ENCODE results near the gene NRP1.

Gene NRP1

DNA sequence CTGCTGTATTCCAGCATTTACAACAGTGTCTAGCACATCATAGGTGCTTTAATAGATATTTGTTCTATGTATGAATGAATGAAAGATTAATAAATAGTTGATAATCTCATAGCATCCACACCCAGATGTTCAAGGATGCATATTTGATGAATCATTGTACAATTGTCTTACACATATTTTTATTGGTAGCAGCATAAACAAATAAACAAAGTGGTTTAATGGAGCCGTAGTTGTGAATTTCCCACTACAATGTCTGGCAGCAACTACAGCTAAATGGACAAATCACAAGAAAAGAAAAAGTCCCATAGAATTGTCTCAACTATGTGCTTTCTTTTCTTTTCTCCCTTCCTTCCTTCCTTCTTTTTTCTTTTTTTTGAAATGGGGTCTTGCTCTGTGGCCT lies 150.8 kb downstream of the NRP1 start:
- DNase-seq (ENCODE audit: low spot score): no peak

DNA sequence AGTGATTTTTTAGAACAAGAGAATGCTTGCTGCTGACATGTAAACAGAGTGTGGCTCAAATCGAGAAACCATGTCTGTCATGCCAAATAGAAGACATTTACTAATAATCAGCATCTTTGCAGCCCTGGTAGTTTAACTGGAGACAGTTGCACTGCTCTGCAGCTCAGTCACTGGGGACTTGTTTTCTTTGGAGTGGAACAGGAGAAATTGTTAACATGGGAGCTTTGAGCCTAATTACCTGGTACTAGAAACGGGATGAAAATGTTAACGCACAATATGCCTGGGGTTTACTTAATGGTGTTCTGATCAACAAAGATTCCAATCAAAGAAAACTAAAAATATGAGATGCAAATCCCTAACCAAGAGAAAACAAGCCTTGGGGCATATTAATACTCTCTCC lies 153.5 kb downstream of the NRP1 start:
- DNase-seq (ENCODE audit: low spot score): no peak

DNA sequence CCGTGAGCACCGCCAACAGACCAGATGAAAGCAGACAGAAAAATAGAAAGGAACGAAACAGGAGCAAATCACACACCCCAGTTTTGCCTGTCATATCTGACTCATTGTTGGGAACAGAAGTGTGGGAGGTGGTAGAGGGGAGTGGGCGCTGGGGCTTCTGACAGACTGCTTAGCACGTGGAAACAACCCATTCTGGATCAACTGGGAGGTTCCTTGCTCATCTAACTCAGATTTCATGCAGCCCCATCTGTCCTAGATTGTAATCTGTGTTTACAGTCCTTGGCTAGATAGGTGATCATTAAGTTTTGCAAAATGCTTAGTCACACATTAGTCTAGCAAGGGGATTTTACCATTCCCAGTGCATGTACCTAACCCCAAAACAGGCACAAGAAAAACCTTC lies 154.1 kb downstream of the NRP1 start:
- DNase-seq (ENCODE audit: low spot score): no peak

DNA sequence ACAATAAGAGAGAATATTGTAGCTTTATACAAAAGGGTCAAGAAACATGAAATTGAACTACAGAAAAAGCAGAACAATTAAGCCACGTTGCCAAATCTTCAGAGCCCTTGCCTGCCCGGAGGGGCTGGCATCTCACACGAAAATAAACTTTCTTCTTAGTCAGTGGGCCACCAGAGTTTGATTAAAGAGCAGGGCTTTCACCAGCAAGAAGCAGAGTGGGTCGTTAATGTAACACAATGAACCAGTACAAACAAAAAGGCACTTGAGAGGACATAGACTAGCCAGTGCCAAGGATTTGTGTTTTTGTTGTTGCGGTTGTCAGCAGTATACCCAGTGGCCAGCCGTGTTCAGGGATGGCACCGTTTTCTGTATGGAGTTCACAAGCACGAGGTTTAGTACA lies 155.4 kb downstream of the NRP1 start:
- no peak for DNase-seq (ENCODE audit: low spot score)

DNA sequence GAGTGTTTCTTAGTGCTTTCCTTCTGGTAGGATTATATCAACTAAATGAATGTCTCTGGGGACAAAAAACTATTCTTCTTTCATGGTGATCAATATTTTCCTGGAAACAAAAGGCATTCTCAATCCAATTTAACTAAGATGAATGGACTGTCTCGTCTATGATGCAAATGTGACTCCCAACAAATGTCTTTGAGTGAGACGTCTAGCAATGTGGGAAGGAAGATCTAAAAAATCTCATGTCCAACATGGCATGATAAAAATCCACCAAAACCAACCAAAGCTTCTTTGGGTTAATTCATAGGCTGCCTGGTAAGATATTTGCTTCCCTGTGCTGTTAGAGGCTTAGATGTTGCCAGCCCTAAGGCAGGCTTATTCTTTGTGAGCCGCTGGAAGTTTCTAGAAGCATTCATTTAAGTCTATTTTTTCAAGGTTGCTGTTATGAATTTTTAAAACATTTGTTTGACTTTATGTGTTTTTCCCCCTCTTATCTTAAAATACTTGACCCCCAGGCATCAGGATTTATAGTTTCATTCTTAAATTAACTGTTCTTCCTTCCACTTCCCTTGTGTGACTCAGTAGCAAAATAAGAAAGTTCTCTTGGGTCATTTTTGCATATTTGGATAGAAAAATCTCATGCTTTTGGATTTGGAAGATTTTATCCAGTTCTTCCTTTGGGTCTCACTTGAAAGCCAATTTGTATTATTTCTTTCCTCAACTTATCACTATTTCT lies 156.3 kb downstream of the NRP1 start:
- no peak for DNase-seq (ENCODE audit: low spot score)

DNA sequence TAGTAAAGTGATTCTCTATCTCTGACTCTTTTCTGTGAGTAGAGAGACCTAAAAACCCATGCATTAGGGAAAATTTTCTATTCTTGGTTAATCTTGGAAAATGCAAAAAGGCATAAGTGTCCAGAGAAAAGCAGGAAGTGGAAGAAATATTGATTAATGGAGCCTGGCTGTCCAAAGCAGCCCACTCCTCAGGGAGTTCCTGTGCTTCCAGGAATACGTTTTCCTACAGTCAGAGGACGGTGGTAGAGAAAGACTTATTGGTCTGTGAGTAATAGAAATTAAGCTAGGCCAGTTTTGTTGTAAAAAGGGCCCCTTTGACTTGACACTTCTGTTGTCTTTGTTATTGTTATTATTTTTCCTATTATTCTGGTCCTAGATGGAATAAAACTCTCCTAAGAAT lies 157.8 kb downstream of the NRP1 start:
- DNase-seq (ENCODE audit: low spot score): no peak

DNA sequence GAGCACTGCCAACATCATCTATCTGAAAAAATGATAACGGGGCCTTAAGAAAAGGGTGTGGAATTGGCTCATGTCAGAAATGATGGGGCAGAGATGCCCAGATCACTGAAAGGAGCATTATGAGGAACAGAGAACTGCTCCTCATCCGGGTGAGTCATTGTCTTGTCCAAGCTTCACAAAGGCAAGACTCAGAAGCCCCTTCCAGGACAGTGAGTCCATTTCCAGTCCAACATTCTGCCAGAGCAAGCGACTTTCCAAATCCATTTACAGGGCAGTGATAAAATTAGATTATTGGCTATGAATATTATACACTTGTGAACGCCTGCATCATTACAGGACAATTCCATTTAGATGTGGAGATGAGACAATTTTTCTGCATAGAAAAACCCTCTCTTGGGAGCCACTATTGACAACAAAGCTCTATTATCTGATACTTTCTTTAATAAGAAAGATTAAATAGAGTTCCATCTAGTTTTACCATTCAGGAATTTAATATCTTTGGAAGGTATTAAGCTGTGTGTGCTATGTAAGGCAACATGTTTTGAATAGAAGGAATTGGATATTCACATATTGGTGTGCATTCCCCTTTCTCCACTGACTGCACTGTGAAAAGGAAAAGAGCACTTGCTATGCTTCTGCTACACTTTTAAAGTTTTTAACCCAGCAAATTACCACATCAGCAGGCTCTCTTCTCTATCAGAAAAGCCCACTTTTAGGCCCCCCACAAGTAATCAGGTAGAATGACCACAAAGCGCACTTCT lies 159.6 kb downstream of the NRP1 start:
- DNase-seq (ENCODE audit: low spot score): no peak

DNA sequence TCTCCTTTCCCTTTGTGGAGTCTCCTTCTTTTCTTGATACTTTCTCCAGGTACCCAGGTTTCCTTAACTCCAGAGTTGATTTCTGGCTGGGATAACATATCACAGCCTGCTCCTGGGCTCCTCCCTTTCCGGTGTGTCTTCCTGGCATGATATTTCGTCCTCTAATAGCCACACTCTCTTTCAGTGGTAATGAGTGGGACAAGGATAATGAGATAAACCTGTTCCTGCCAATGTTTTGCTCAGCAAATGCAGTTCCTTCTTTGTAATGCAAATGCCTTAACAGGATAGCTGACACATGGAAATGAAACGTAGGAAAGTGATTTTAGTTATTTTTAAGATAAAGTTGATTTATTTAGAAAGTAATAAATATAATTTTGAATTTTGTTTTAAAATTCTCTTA lies 168.6 kb downstream of the NRP1 start:
- DNase-seq (ENCODE audit: low spot score): no peak

DNA sequence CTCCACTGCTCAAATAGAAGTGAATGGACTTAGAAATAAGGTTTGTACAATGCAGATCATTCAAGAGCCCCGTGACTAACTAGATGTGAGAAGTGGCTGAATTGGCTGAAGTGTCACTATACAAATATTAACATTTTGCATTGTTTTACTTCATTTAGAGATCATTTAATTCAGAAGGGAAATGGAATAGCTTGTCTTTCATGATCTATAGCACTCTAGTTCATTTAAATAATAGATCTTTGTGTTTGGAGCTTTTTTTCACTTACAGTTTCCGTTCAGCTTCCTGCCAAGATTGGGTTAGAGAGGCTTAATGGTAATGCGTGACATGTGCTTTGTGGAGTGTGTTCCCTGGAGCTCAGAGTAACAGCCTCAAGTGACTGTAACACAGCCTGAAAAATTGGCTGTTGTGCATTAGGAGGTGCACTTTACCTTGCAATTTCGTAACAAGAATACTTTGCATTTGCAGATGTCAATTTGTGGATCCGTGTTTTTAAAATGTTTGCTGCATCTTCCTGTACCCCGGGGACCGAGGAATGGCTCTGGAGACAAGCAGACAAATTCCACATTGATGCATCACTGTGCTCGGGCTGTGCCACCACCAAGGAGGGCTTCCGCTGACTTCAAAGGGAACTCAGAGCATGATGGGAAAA lies 170.3 kb downstream of the NRP1 start:
- DNase-seq (ENCODE audit: low spot score): no peak

DNA sequence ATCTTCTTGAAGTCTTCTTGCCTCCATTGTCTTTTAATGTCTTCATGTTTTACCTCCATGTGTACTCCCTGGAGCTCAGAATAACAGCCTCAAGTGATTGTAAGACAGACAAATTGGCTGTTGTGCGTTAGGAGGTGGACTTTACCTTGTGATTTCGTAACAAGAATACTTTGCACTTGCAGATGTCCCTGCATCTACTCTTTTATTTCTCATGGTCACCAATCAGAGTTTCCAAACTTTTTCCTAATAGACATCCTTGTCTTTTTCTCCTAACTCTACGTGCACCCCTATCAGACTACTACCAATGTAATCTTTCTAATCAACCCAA lies 172.3 kb downstream of the NRP1 start:
- DNase-seq (ENCODE audit: low spot score): no peak

DNA sequence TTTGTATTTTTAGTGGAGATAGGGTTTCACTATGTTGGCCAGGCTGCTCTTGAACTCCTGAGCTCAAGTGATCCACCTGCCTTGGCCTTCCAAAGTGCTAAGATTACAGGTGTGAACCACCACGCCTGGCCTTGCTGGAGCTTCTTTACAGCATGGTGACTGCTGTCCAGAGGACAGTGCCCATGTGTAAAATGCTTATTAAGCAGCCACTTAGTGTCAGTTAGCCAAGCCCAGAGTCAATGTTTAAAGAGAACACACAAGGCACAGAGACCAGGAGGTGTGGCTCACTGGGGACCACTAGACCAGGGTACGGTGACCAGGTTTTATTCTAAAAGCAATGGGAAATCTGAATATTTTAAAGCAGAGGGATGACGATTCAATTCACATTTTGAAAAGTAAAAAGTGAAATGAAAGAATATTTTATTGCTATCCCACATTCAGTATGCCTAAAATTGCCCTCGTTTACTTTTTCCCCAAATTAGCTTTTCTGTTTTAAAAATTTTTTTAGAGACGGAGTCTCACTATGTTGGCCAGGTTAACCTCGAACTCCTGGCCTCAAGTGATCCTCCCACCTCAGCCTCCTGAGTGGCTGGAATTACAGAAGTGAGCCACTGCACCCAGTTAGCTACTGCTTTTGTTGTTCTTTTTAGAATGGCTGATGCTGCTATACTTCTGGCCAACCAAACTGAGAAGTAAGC lies 172.8 kb downstream of the NRP1 start:
- no peak for DNase-seq (ENCODE audit: low spot score)

DNA sequence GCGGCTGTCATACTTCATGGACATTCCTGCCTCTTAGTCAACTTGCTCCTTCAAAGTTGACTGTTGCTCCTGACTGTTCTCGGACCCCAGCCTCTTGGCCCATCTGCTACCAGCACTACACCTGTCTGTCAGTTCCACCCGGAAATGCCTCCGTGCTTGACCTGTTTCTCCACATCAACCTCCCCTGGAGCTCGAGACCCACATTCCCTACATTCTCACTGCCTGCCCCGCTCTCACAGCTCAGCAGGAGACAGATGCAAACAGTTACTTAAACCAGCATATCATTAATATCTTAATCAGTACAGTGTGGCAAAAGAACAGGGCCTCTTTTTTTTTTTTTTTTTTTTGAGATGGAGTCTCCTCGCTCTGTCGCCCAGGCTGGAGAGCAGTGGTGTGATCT lies 174.3 kb downstream of the NRP1 start:
- DNase-seq (ENCODE audit: low spot score): no peak

DNA sequence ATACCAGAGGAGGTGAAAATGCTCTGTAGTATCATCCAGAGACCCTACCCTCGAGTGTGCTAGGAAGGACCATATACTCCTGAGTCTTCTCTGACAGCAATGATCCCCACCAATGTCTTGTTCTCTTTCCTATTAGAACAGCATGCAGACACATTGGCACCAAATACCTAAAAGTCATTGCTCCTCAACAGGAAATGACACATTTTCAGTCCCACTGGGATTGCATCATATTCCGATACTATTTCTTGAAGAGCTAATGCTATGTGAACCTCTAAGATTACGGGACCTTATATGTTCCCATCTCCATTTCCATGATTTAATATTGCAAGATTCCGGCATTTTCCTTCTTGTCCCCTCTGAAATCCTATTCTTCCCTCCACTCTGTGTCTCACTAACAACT lies 177.4 kb downstream of the NRP1 start:
- no peak for DNase-seq (ENCODE audit: low spot score)

DNA sequence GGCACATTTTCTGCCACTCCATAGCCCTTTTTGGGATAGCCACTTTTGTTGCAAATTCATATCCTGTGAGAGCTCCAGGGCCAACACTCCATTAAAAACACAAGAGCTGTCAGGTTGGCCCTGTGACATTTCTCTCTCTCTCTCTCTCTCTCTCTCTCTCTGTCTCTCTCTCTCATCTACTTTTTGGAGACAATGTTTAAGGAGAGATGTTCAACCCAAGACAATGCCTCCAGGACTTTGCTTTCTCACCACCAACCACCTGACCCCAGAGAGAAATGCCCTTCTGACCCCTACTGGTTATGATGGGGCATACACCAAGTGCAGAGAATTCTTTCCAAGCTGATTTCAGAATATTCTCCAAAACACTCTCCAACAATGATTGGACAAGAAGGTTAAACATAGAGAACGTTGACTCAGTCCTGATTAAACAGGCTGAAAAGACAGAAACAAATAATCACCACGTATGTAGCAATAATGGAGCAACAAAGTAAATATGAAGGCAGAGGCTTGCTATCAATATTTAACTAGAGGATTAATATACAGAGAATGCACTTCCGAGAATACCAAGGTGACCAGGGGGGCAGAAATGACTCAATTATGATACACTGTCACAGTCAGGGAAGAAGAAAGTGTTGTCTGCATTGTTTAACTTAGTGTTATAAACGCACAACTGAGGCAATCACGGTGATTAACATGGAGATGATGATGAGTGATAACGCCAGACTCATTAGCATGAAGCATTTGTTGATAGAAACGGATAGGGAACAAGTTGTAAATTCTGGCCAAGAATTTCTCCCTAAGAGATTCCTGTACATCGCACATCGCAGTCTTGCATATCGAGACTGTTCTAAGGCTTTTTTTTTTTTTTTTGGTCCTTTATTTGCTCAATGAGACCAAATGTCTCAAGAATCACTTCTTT lies 178.5 kb downstream of the NRP1 start:
- DNase-seq (ENCODE audit: low spot score): peak; percentile 6

DNA sequence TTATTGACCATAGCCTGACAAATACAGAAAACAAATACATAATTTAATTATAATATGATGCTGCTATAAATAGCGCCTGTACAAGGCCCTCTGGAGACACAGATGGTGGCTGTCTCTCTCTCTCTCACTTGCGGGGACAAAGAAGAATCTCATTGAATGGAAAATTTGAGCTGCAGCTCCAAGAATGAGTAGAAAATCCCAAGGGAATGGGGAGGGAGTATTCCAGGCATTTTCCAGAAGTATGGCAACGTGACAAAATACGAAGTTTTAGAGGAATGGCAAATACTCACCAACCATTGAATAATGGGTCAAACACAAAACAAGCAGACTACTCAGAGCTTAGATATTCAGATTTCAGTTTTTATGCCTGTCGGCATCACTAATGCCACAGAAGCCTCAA lies 179.9 kb downstream of the NRP1 start:
- no peak for DNase-seq (ENCODE audit: low spot score)

DNA sequence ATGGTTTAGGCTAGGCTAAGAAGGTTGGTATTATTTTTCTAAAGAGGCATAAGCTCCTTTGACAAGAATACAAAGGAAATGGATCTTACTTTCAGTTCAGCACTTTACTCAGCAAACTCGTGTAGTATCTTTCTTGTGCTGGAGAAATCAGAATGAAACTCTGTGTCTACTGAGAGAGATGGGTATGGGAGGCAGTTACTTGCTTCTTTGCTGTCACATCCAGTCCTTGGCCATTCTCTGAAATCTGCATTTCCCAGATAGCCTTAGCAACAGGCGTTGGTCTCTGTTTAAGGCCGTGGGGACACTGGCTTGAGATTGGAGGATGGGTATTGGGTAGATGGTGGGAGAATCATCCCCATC lies 180.5 kb downstream of the NRP1 start:
- DNase-seq (ENCODE audit: low spot score): no peak

DNA sequence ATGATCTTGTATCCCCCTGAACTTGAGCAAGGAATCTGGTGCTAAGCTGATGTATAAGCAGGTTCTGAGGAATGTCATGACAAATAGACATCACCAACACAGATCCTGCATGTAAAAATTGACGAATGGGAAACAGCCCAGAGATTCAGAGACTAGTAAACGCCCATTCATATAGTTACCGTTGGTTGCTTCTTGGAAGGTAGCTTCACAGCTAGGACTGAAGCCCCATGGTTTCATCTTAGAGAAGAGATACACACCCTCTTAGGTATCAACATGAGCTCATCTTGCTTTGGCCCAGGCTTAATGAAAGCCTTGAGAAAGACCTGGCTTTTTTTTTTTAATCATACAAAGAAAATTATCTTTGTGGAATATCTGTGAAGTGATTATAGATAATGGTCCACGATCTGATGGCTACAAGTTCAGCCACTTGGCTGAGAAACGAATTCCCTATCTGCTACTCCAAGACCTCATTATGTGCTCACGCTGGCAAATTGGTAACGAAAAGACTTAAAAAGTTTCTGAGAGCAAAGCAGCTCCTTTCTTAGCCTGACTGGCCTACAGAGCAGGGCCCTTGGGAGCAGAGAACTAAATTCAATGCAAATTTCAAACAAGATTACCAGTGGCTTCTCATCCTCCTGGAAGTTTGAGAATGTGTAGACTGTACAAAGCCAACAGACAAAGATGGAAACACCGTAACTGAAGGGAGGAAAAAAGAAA lies 181.1 kb downstream of the NRP1 start:
- no peak for DNase-seq (ENCODE audit: low spot score)

DNA sequence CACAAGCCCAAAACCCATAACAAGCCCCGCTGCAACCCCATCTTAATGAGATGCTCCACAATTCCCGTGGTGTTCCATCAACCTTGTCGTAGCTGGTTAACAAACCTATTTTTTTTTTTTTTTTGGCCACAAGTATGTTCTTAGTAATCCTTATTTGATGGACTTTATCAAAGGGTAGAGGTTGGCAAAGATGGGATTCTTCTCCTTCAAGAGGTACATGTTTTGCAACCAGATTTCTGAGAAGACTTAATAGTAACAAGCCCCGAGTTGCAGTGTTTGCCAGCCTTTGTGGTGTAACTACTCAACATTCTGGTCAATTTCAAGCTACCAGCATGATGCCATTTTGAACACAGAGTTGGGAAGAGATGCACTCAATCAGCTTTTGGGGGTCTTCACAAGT lies 181.7 kb downstream of the NRP1 start:
- DNase-seq (ENCODE audit: low spot score): no peak

DNA sequence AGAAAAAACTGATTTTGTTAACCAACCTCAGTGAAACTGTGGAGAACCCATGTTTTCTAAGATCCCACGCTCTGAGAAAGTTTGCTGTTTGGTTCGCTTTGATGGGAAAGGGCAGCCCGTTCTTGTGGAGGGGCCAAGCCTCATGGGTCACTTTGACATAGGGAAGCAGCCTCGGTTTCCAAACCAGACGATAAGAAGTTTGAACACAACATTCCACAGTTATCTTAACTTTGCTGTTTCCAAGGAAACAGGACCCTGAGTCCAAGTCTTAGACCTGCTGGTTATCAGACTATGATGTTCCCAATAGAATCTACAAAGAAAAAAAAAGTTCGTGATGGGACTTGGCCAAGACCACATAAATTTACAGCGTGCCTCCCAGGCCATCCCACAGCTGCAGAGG lies 182.3 kb downstream of the NRP1 start:
- DNase-seq (ENCODE audit: low spot score): no peak

DNA sequence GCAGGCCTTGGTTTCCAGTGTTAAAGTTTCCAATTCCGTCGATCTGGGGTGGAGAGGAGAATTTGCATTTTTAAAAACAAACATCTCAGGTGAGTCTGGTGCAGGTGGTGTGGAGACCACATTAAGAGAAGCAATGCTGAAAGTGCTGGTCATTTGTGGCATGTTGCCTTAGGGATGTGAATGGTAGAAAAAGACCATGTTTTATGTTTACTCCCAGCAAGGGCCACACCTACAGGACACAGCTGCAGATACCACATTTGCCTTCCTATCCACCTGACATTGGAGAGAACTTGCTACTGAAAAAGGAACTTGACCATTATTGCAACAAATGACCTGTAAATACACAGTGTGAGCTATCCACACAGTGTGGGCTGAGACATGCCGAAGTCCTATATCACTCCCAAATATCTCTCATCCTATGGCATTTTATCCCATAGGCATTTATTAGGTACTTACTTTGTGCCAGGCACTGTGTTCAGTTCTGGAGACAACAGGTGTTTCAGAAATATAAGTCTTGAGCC lies 183.1 kb downstream of the NRP1 start:
- DNase-seq (ENCODE audit: low spot score): no peak

DNA sequence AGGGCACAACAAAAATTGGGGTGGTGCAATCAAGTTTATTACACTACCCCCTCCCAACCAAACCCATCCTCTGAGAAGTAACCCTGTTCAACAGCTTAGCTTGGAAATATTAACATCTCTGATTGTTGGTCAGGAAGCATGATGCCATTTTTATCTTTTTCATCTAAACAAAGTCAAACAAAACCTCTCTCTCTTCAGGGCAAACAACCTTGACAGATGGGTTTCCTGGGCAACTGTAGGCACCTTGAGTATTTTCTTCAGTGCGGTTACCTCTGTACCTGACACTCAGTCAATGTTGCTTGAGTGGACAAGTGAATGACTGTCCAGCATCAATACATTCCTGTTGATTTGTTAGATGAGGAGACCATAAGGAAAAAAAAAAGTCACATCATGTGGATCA lies 183.6 kb downstream of the NRP1 start:
- no peak for DNase-seq (ENCODE audit: low spot score)

All from pons (tissue), 1 donor.